Mesendoderm (in vitro differentiated cells): ENCODE measurements around the gene MARCHF4.
"Not testable (repeated sequence)": the region's sequence is repeated elsewhere in the genome, so short reads cannot be mapped to it uniquely, and the experiment has no call there.

Experiments
- DNase-seq: peaks from one replicate; pipeline ENCODE4 v3.0.0; 2013
- H2AK5ac ChIP-seq: 2 replicates; pipeline ENCODE4 v1.6.1; 2013; ENCODE audit warnings: low read length, inconsistent platforms
- H2BK120ac ChIP-seq: 2 replicates; pipeline ENCODE4 v1.6.1; 2013; ENCODE audit warnings: low read depth, mild to moderate bottlenecking, low read length, moderate library complexity, mixed read lengths
- H2BK15ac ChIP-seq: replicated peaks from 2 replicates; pipeline ENCODE4 v1.6.1; 2013; ENCODE audit warnings: low read depth, mild to moderate bottlenecking, moderate library complexity
- H2BK5ac ChIP-seq: 2 replicates; pipeline ENCODE4 v1.6.1; 2013; ENCODE audit warnings: low read length, inconsistent platforms
- H3K18ac ChIP-seq: 2 replicates; pipeline ENCODE4 v1.6.1; 2013; ENCODE audit warnings: mild to moderate bottlenecking, low read length, mixed read lengths
- H3K23ac ChIP-seq: one replicate; pipeline ENCODE4 v1.6.1; 2013; ENCODE audit warnings: low read length
- H3K27ac ChIP-seq: 2 replicates; pipeline ENCODE4 v1.5.1; 2013; ENCODE audit warnings: low read depth, mild to moderate bottlenecking, inconsistent platforms, low read length, moderate library complexity
- H3K27me3 ChIP-seq: 2 replicates; pipeline ENCODE4 v1.6.1; 2013; ENCODE audit warnings: low read length, control low read depth, mild to moderate bottlenecking, inconsistent platforms; ENCODE audit not compliant: insufficient read depth, poor library complexity
- H3K36me3 ChIP-seq: 2 replicates; pipeline ENCODE4 v1.6.1; 2013; ENCODE audit warnings: low read length, inconsistent platforms; ENCODE audit not compliant: control insufficient read depth, insufficient read depth
- H3K4ac ChIP-seq: one replicate; pipeline ENCODE4 v1.6.1; 2013; ENCODE audit warnings: low read depth, mild to moderate bottlenecking, low read length, moderate library complexity
- H3K4me1 ChIP-seq: 2 replicates; pipeline ENCODE4 v1.6.1; 2013; ENCODE audit warnings: low read depth, low read length, inconsistent platforms; ENCODE audit not compliant: control insufficient read depth
- H3K4me2 ChIP-seq: 2 replicates; pipeline ENCODE4 v1.6.1; 2013; ENCODE audit warnings: low read length
- H3K4me3 ChIP-seq: 2 replicates; pipeline ENCODE4 v1.5.1; 2013; ENCODE audit warnings: mild to moderate bottlenecking, low read length
- H3K56ac ChIP-seq: one replicate; pipeline ENCODE4 v1.6.1; 2013; ENCODE audit warnings: low read length
- H3K79me1 ChIP-seq: 2 replicates; pipeline ENCODE4 v1.6.1; 2013; ENCODE audit warnings: low read length, inconsistent platforms
- H3K79me2 ChIP-seq: 2 replicates; pipeline ENCODE4 v1.6.1; 2013; ENCODE audit warnings: mild to moderate bottlenecking, low read length; ENCODE audit not compliant: control insufficient read depth, insufficient read depth
- H3K9ac ChIP-seq: 2 replicates; pipeline ENCODE4 v1.6.1; 2013; ENCODE audit warnings: low read length, inconsistent platforms
- H4K5ac ChIP-seq: one replicate; pipeline ENCODE4 v1.6.1; 2013; ENCODE audit warnings: low read length
- H4K8ac ChIP-seq: one replicate; pipeline ENCODE4 v1.6.1; 2013; ENCODE audit warnings: low read depth, mild to moderate bottlenecking, control low read depth, low read length, moderate library complexity
- WGBS: extraction: QIAGEN DNeasy Blood & Tissue Kit; methylation state at CpG from one replicate; pipeline ENCODE4 v1.1.7; 2013; ENCODE audit warnings: low lambda C conversion rate, missing lambda C conversion rate; ENCODE audit not compliant: insufficient coverage; ENCODE audit errors: extremely low coverage; 5-methylcytosine and 5-hydroxymethylcytosine counted together

Gene MARCHF4

DNA sequence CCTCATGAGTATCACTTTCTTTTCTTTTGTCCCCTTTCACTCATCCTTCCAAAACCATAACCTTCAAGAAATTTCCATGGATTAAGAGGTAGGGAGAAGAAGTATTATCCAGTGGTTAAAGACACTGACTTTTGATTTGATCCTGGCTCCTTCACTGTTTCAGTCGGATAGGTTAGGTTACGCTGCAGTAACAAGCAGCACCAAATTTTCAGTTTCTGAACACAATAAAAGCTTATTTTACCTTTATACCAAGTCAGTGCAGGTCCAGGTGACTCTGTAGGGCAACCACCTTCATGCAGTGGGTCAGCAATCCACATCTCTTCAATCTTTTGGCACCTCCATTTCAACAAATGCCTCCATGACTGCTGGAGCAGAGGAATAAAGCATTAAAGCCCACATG is 15.0 kb upstream of the MARCHF4 start:
- Histone ChIP-seq H3K27ac (no peak overlapping the region), H3K4me2 (no peak overlapping the region), H3K36me3 (no peaks in the 10 kb centered on the region), H4K5ac (no peak overlapping the region), H3K4ac (no peak overlapping the region), H3K9ac (no peak overlapping the region), H4K8ac (no peak overlapping the region), H2AK5ac (no peak overlapping the region), H3K27me3 (no peaks in the 10 kb centered on the region), H3K56ac (no peak overlapping the region), H2BK15ac (no peak overlapping the region), H3K79me2 (no peaks in the 10 kb centered on the region), H3K18ac (no peak overlapping the region), H3K23ac (no peak overlapping the region), H3K79me1 (no peaks in the 10 kb centered on the region), H3K4me3 (no peak overlapping the region), H3K4me1 (peaks cover 2% of the 10 kb centered on the region), H2BK5ac (no peak overlapping the region), H2BK120ac (no peak overlapping the region)
- no CpG with 5 or more reads among the region's 2 CpGs for whole genome bisulfite sequencing
- no peak for DNase-seq

DNA sequence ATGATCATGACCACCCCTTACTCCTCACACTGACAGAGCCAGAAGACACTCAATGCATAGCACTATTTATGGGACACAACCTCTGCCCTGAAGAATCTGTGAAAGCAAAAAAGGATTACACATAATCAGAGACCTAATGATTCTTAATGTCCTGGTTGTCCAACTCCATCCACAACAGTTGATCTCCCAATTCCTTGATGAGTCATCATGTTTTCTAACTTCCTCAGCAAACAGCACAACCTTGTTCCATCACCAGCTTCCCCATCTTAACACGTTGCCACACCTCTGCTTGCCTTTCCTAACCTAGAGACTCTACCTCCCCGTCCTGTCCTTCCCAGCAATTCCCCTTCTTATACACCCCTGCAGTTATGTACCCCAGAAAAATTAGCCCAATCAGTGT is 13.2 kb upstream of the MARCHF4 start:
- H4K5ac ChIP-seq, result no peak overlapping the region
- H2BK5ac ChIP-seq, result no peak overlapping the region
- H4K8ac ChIP-seq, result no peak overlapping the region

GRCh38 chr2:216384409-216384808 is 12.1 kb upstream of the MARCHF4 start:
- H3K27ac ChIP-seq, H4K8ac ChIP-seq, H3K4ac ChIP-seq, H2BK120ac ChIP-seq, H3K27me3 ChIP-seq, H3K4me3 ChIP-seq, H3K18ac ChIP-seq, H3K56ac ChIP-seq, DNase-seq, H3K36me3 ChIP-seq, H2AK5ac ChIP-seq, H3K79me2 ChIP-seq, H3K4me1 ChIP-seq, H2BK15ac ChIP-seq, H3K79me1 ChIP-seq, H3K4me2 ChIP-seq, H3K9ac ChIP-seq, H3K23ac ChIP-seq, H2BK5ac ChIP-seq, H4K5ac ChIP-seq: not testable (repeated sequence)
- no CpG with 5 or more reads among the region's 2 CpGs for WGBS

More for the DNA sequence above, 13.2 kb upstream of the MARCHF4 start:
- Histone ChIP-seq H2AK5ac (no peak overlapping the region), H3K79me1 (no peaks in the 10 kb centered on the region), H3K23ac (no peak overlapping the region), H3K36me3 (no peaks in the 10 kb centered on the region), H3K18ac (no peak overlapping the region), H3K9ac (no peak overlapping the region), H3K27me3 (no peaks in the 10 kb centered on the region), H3K79me2 (no peaks in the 10 kb centered on the region), H3K27ac (no peak overlapping the region), H2BK120ac (no peak overlapping the region), H3K56ac (no peak overlapping the region), H3K4me2 (no peak overlapping the region), H3K4ac (no peak overlapping the region), H3K4me3 (no peak overlapping the region), H3K4me1 (no peaks in the 10 kb centered on the region), H2BK15ac (no peak overlapping the region)
- no peak for DNase-seq
- WGBS, result no CpG with 5 or more reads among the region's 2 CpGs

DNA sequence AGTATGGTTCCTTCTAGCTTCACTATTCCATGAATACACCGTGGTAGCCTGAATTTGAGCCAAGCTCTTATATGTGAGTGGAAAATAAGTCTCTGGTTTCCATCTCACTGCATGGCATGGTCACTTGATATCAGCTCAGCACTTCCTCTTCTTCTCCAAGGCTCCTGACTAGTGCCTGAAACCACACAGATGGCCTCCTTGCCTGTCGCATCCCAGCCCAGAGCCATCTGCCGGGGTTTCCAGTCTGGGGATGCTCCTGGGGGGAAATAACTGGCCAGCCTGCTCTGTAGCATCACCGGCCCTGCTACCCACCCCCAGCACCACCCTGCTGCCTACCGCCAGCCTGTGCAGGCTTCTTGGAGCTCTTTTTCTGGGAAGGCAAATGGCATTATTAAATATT is 7.7 kb upstream of the MARCHF4 start:
- DNase-seq, result no peak
- Histone ChIP-seq H3K36me3 (no peaks in the 10 kb centered on the region), H2AK5ac (no peak overlapping the region), H3K27me3 (no peaks in the 10 kb centered on the region), H3K4me1 (no peaks in the 10 kb centered on the region), H3K4ac (no peak overlapping the region), H3K4me2 (no peak overlapping the region), H3K9ac (no peak overlapping the region), H3K4me3 (no peak overlapping the region), H2BK120ac (no peak overlapping the region), H3K56ac (no peak overlapping the region), H3K79me1 (no peaks in the 10 kb centered on the region), H2BK15ac (no peak overlapping the region), H3K79me2 (no peaks in the 10 kb centered on the region), H4K5ac (no peak overlapping the region), H3K27ac (no peak overlapping the region), H3K18ac (no peak overlapping the region), H4K8ac (no peak overlapping the region), H2BK5ac (no peak overlapping the region), H3K23ac (no peak overlapping the region)
- WGBS, result no CpG with 5 or more reads among the region's 5 CpGs

DNA sequence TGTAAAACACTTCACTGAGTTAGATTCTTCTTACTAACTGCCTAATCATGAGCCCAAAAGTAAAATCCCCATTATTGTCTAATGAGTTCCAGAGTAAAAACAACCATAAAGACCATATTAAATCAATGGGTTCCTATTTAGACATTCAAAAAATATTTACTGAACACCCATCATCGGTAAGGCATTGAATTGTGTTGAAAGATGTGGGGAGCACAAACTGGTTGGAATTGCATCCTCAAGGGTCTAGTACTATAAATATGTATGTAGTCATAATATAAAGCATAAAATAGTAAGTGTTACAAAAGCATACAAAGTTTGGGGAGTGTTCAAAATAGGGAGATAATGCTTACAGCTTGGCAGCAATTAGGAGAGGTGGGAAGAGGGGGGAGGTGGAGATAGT is 3.0 kb upstream of the MARCHF4 start:
- Histone ChIP-seq H3K27me3 (no peaks in the 10 kb centered on the region), H4K8ac (no peak overlapping the region)

GRCh38 chr2:216373896-216374295 is 1.6 kb upstream of the MARCHF4 start:
- Histone ChIP-seq H2AK5ac (no peak overlapping the region), H2BK15ac (no peak overlapping the region), H3K9ac (no peak overlapping the region), H3K23ac (no peak overlapping the region), H3K27ac (no peak overlapping the region), H2BK5ac (no peak overlapping the region), H3K4me3 (no peak overlapping the region), H3K18ac (no peak overlapping the region), H3K4me2 (no peak overlapping the region), H4K8ac (no peak overlapping the region), H3K27me3 (no peaks in the 10 kb centered on the region), H3K79me1 (no peaks in the 10 kb centered on the region), H3K79me2 (no peaks in the 10 kb centered on the region), H3K36me3 (no peaks in the 10 kb centered on the region), H3K4me1 (peaks cover 3% of the 10 kb centered on the region), H2BK120ac (no peak overlapping the region), H3K4ac (no peak overlapping the region), H4K5ac (no peak overlapping the region), H3K56ac (no peak overlapping the region)
- no peak for DNase-seq

More for the DNA sequence above, 3.0 kb upstream of the MARCHF4 start:
- Histone ChIP-seq H3K9ac (no peak overlapping the region), H3K36me3 (no peaks in the 10 kb centered on the region), H2BK120ac (no peak overlapping the region), H2BK5ac (no peak overlapping the region), H3K4me3 (no peak overlapping the region), H3K56ac (no peak overlapping the region), H3K4ac (no peak overlapping the region), H4K5ac (no peak overlapping the region), H3K4me2 (no peak overlapping the region), H2AK5ac (no peak overlapping the region), H3K79me1 (no peaks in the 10 kb centered on the region), H2BK15ac (no peak overlapping the region), H3K27ac (no peak overlapping the region), H3K4me1 (peaks cover 3% of the 10 kb centered on the region), H3K23ac (no peak overlapping the region), H3K18ac (no peak overlapping the region), H3K79me2 (no peaks in the 10 kb centered on the region)
- WGBS, result no CpG with 5 or more reads among the region's 1 CpG
- DNase-seq, result no peak
